ENCODE results near the gene SIM1.

SIM1 gene

GRCh38 chr6:100433726-100434435, 30.8 kb downstream of the SIM1 start:
- Mint-ChIP-seq H3K9me3 (no peaks in the 10 kb centered on the region), H3K36me3 (ENCODE audit: low read depth) (no peaks in the 10 kb centered on the region), H3K27ac (no peak overlapping the region), H3K4me1 (ENCODE audit: low read depth) (no peaks in the 10 kb centered on the region), H3K4me3 (no peak overlapping the region), H3K27me3 (peaks cover 42% of the 10 kb centered on the region)

- Mint-ChIP-seq H3K36me3 (ENCODE audit: low read depth) (no peaks in the 10 kb centered on the region), H3K27ac (no peak overlapping the region), H3K4me1 (ENCODE audit: low read depth) (no peaks in the 10 kb centered on the region), H3K27me3 (peaks cover 34% of the 10 kb centered on the region), H3K9me3 (no peaks in the 10 kb centered on the region), H3K4me3 (no peak overlapping the region)
These were observed 32.6 kb downstream of the SIM1 start for GRCh38 chr6:100432136-100432535.

GRCh38 chr6:100430962-100431361, 33.8 kb downstream of the SIM1 start:
- Mint-ChIP-seq H3K9me3 (no peaks in the 10 kb centered on the region), H3K4me3 (no peak overlapping the region), H3K27ac (no peak overlapping the region), H3K36me3 (ENCODE audit: low read depth) (no peaks in the 10 kb centered on the region), H3K27me3 (peaks cover 34% of the 10 kb centered on the region), H3K4me1 (ENCODE audit: low read depth) (no peaks in the 10 kb centered on the region)

DNA sequence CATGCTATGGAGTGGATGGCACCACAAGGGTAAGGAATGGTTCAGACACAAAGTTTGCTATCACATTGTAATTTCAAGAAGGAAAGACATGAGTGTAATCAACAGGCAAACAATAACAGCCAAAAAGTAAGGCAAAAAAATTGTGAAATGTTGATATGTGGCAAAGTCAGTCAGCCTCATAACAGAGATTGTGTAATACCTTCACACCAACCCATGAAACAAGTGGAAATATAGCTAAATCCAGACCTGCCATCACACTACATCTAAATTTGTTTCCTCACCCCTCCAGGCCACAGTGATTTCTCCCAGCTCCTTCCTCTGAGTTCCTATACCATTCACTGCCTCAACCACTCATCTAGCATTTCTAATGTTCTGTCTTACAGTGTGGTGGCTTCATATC, 37.3 kb downstream of the SIM1 start:
- Mint-ChIP-seq H3K27ac (no peak overlapping the region), H3K27me3 (peaks cover 16% of the 10 kb centered on the region), H3K4me1 (ENCODE audit: low read depth) (no peaks in the 10 kb centered on the region), H3K4me3 (no peak overlapping the region), H3K36me3 (ENCODE audit: low read depth) (no peaks in the 10 kb centered on the region), H3K9me3 (no peaks in the 10 kb centered on the region)

GRCh38 chr6:100426744-100427338, 37.9 kb downstream of the SIM1 start:
- Mint-ChIP-seq H3K27ac (no peak overlapping the region), H3K4me1 (ENCODE audit: low read depth) (no peaks in the 10 kb centered on the region), H3K27me3 (peaks cover 10% of the 10 kb centered on the region), H3K9me3 (no peaks in the 10 kb centered on the region), H3K4me3 (no peak overlapping the region), H3K36me3 (ENCODE audit: low read depth) (no peaks in the 10 kb centered on the region)

DNA sequence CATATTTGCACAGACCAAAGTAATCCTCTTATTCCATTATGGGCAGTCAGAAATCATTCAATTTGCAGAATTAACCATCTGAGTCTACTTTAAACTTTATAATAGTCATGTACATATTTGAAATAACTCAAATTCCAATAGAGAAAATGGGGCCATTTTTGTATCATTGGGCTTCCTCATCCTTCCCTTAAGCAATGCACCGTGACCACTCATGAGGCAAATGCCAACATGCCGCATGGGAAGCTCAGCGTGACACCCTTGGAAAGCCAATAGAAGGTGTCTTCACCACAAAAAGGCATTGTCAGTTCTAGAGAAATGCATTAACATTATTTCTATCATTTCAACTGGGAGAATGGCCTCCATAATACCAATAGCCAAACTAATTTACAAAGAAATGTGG, 38.5 kb downstream of the SIM1 start:
- Mint-ChIP-seq H3K27me3 (peaks cover 10% of the 10 kb centered on the region), H3K9me3 (no peaks in the 10 kb centered on the region), H3K4me3 (no peak overlapping the region), H3K4me1 (ENCODE audit: low read depth) (no peaks in the 10 kb centered on the region), H3K36me3 (ENCODE audit: low read depth) (no peaks in the 10 kb centered on the region), H3K27ac (no peak overlapping the region)

GRCh38 chr6:100420711-100421110, 44.0 kb downstream of the SIM1 start:
- Mint-ChIP-seq H3K9me3 (no peaks in the 10 kb centered on the region), H3K36me3 (ENCODE audit: low read depth) (no peaks in the 10 kb centered on the region), H3K27me3 (peaks cover 12% of the 10 kb centered on the region), H3K27ac (no peak overlapping the region), H3K4me3 (no peak overlapping the region), H3K4me1 (ENCODE audit: low read depth) (no peaks in the 10 kb centered on the region)

DNA sequence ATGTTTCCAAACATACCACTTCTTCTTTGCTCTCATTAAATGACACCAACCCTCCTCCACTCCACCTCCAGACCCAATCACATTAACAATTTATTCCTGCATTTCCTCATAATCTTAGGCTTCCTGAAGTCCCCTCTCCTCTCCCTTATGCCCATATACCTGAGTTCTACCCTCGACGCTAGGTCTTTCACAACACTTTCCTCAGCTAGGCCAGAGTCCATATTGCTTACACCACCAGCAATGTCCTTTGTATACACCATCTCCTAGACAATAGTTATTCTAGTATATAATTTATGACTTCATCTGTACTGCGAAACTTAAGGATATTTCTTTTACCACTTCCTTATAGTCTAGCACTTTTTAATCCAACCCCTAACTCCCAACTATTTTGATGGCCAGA, 47.7 kb downstream of the SIM1 start:
- Mint-ChIP-seq H3K9me3 (no peaks in the 10 kb centered on the region), H3K36me3 (ENCODE audit: low read depth) (no peaks in the 10 kb centered on the region), H3K4me3 (no peak overlapping the region), H3K27me3 (peaks cover 15% of the 10 kb centered on the region), H3K4me1 (ENCODE audit: low read depth) (no peaks in the 10 kb centered on the region), H3K27ac (no peak overlapping the region)

- Mint-ChIP-seq H3K36me3 (ENCODE audit: low read depth) (no peaks in the 10 kb centered on the region), H3K4me1 (ENCODE audit: low read depth) (no peaks in the 10 kb centered on the region), H3K27me3 (peaks cover 20% of the 10 kb centered on the region)
These were observed 49.0 kb downstream of the SIM1 start for GRCh38 chr6:100415768-100416167.

DNA sequence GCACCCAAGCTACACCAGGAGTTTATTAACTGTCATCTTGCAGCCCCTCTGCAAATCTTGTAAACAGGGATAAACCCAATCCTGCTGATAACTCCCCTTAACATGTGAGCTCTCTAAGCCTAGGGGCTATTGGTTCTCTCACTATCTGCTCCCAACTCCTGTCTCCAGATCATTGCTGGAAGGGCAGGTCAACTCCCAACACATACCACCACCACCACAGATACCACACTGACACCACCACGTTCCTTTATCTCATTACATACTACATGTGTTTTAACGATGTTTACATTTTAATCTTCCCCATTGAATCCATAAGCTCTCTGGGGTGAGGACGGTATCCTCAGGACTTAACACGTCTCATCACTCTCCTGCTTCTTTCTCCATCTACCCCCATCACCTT, 51.8 kb downstream of the SIM1 start:
- Mint-ChIP-seq H3K4me1 (ENCODE audit: low read depth) (no peaks in the 10 kb centered on the region), H3K27me3 (peaks cover 30% of the 10 kb centered on the region), H3K9me3 (no peaks in the 10 kb centered on the region), H3K27ac (no peak overlapping the region), H3K36me3 (ENCODE audit: low read depth) (no peaks in the 10 kb centered on the region), H3K4me3 (no peak overlapping the region)

More at GRCh38 chr6:100415768-100416167, 49.0 kb downstream of the SIM1 start:
- Mint-ChIP-seq H3K9me3 (no peaks in the 10 kb centered on the region), H3K4me3 (no peak overlapping the region), H3K27ac (no peak overlapping the region)

DNA sequence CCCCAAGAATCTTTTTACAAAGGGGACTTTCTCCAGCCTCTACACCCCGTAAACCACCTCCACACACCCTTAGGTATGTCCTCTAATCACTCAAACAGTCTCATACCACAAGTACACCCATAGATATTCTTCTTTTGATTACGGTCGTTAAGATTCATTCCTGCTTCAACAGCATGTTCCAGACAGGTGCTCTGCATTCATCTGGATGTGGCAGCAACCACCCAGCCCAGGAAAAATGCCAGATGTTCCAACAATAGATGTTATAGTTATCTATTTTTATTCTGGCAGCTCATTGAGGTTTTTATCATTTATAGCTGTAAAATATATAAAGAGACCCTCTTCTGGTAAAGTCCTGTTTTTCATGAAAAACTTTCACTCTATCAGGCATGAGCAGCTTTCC, 60.7 kb downstream of the SIM1 start:
- H3K36me3 Mint-ChIP-seq (ENCODE audit: low read depth) = no peaks in the 10 kb centered on the region
- H3K4me3 Mint-ChIP-seq = no peak overlapping the region
- H3K4me1 Mint-ChIP-seq (ENCODE audit: low read depth) = no peaks in the 10 kb centered on the region
- H3K27ac Mint-ChIP-seq = no peak overlapping the region
- H3K27me3 Mint-ChIP-seq = peaks cover 11% of the 10 kb centered on the region
- H3K9me3 Mint-ChIP-seq = no peaks in the 10 kb centered on the region

GRCh38 chr6:100393493-100393892, 71.2 kb downstream of the SIM1 start:
- Mint-ChIP-seq H3K27me3 (peaks cover 3% of the 10 kb centered on the region), H3K27ac (no peak overlapping the region), H3K36me3 (ENCODE audit: low read depth) (no peaks in the 10 kb centered on the region), H3K4me3 (no peak overlapping the region), H3K9me3 (no peaks in the 10 kb centered on the region), H3K4me1 (ENCODE audit: low read depth) (no peaks in the 10 kb centered on the region)

DNA sequence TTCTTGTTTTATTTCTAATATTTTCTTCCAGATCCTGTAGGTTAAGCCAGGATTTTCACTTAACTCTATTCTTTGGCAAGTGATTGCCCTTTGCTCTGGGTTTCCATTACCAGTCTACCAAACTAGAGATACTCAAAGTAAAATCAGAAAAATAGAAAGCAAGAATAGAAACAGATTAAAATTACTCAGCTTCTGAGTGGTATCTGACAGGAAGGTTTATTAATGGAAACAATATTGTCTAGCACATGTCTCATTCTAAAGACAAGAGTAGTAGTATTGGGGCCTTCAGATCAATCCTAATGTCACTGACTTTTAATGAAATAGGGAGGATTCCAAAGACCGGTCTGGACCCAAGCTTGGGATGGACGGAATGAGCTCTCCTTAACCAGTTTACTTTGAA, 72.3 kb downstream of the SIM1 start:
- Mint-ChIP-seq H3K36me3 (ENCODE audit: low read depth) (no peaks in the 10 kb centered on the region), H3K27me3 (peaks cover 3% of the 10 kb centered on the region), H3K27ac (no peak overlapping the region), H3K4me3 (no peak overlapping the region), H3K9me3 (no peaks in the 10 kb centered on the region), H3K4me1 (ENCODE audit: low read depth) (no peaks in the 10 kb centered on the region)

- Mint-ChIP-seq H3K27ac (no peak overlapping the region), H3K4me1 (ENCODE audit: low read depth) (no peaks in the 10 kb centered on the region), H3K27me3 (no peaks in the 10 kb centered on the region), H3K9me3 (no peaks in the 10 kb centered on the region), H3K36me3 (ENCODE audit: low read depth) (no peaks in the 10 kb centered on the region), H3K4me3 (no peak overlapping the region)
These were observed 75.7 kb downstream of the SIM1 start for GRCh38 chr6:100388868-100389519.

GRCh38 chr6:100382767-100383195, 81.9 kb downstream of the SIM1 start:
- Mint-ChIP-seq H3K9me3 (no peaks in the 10 kb centered on the region), H3K27ac (no peak overlapping the region), H3K27me3 (no peaks in the 10 kb centered on the region), H3K36me3 (ENCODE audit: low read depth) (no peaks in the 10 kb centered on the region), H3K4me3 (no peak overlapping the region), H3K4me1 (ENCODE audit: low read depth) (no peaks in the 10 kb centered on the region)

All from stimulated activated naive CD8-positive, alpha-beta T cell treated with anti-CD3 and anti-CD28 coated beads, Interleukin-15, Interleukin-2, amounts not matched to agents 100 ng/mL and 50 ng/mL, for 24 hours (primary cell).